NCI-H1417 treated with DMSO at 0.1 percent for 48 hours (cell line): ENCODE results near the gene SNF8.
A peak's percentile ranks its signal among the peaks of the same experiment; 100 is the strongest.

Experiments used
- DNase-seq: peaks from one replicate; lab custom pipeline; 2025; lab: John Stamatoyannopoulos, UW

Gene SNF8

DNA sequence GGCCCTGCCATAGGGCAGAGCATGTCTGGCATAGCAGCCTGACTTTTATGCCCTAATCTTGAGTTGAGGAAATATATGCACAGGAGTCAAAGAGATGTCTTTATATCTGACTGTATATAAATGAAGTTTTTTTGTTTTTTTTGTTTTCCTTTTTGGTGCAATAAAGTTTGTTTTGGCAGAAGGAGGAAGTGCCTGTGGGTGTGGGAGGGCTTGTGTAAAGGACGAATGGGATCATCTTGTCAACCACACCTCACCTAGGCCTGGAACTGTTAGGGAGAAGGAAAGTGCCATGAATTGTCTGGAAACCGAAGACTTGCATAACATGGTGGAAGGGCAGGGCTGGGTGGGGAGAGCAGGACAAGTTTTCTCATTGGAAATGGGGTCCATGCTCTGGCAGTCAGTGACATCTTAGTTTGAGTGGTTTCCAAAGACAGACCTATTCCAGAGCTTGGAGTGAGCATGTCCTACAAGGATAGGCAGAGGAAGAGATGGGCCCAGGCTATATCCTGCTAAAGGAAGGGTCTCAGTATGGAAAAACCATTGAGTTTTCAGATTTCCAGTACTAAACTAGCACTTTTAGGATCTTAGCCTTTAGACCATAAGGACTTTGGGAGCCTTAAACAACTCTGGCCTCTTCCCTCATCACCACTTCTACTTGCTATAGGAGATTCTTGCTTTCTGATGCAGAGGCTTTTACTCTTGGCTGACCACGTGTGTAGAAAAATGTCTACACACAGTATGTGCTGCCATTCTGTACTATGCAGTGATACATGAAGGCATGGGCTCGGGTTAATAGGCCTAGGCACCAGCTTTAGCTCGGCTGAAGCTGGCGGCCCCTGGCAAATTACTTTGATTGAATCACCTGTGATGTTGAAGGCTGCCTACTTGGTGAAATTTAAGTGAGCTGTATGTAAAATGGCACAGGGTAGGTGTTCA, 15.5 kb downstream of the SNF8 start:
- no peak for DNase-seq

DNA sequence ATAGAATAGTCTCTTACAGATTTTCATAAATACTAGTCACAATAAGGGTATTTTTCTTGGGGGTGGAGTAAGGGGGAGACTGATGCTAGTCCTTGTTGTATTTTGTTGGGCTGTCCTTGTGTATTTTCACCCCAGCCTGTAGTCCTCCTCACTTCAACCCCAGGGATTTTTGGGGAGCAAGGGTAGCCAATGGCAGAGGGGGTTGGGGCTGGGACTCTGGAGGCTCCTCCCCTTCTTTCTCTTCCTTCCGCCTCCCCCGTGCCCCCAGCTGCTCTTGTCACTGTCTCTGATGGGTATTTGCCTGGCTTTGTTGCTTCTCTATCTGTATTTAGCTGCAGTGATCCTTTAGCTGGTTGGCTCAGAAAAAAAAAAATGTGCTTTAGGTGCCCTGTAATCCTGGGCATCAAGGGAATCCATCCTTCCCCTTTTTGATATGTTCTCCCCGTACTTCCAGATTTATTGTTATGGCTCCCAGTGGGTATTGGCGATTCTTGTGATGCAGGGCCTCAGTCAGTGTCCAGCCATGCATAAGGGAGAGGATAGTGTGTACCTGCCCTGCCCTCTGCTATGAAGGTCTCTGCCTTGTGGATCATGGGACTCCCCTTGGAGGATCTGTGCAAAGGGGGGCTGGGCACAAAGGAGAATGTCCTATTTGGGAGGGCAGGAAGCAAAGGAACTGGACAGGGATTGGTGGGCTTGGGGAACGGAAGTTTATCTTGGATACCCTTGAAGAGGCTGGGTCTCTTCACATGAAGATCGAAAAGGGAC, 16.5 kb downstream of the SNF8 start:
- no peak for DNase-seq

DNA sequence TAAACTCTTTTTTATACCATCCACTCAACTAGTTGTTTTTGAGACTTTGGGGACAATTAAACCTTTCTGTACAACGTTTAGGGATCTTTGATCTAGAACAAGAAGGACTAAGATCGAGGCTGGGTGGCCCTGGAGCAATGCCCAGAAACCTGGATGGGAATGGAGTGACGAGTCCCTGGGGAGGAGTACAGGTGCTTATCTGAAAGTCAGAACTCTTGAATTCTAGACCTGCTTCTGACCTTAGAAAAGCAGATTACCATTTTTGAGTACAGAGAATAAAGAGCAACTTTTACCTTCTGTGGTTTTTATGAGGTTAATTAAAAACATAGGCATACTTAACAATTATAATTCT, 18.7 kb downstream of the SNF8 start:
- DNase-seq, result no peak

DNA sequence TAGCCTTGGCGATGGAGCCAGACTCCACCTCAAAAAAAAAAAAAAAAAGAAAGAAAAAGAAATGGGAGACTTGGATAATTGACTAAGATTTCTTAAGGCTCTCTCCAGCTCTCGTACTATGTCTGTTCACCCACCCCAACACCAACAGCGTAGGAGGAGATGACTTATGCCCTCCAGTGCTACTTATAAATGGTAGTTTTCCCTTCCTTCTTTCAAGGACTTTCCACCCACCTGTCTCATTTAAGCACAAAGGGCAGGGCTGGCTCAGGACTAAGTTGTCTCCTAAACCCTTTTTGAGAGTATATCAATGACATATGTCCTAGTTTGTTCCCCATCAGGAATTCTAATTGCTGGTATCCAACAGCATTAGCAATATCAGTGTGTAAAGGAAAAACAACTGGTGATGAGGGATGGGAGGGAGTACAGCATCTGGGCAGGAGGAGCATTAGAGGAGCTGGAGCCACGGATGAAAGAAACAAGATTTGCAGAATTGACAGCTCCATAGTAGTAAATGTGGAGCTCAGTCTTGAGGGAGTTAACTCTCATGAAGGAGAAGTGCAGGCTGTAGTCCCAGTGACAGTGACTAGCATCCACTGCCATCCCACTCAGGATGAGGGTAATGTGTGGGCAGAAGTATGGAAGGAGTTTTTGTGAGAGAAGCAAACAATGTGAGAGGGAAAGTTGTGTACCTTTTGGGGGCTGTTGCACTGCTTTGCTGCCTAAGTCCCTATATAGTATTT, 19.2 kb downstream of the SNF8 start:
- DNase-seq, result no peak

DNA sequence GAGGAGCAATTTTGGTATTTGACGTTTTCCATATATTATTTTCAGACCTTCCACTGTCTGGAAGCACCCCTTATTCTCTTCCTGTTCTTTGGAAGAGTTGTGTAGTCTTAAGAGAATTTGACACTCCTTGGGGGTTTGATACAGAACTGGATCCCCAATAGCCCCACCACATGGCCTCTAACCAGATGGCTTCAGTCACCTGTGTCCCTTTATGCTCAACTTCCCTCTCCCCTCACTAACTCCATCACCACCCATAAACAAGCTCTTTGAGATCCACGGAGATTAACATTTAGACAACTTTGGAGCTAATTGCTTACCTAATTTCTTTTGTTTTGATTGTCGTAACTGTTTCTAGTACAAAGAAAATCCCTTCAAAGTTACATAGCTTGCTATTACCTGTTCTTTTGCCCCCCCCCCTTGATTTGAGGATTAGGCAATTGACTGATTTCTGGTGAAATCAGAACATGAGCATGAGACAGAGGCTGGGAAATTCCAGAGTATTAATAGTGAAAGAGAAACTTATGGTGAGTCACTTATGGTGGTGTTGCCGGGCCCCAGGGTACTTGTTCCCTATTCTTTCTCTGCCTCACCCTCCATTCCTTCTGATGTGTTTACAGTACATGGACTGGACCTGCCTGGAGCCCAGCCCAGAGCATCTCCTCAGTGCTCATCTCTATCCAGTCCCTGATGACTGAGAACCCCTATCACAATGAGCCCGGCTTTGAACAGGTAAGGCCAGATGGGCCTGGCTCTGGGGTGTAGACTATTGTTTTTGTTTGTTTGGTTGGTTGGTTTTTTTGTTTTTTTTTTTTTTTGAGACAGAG, 29.0 kb downstream of the SNF8 start:
- DNase-seq, result no peak

DNA sequence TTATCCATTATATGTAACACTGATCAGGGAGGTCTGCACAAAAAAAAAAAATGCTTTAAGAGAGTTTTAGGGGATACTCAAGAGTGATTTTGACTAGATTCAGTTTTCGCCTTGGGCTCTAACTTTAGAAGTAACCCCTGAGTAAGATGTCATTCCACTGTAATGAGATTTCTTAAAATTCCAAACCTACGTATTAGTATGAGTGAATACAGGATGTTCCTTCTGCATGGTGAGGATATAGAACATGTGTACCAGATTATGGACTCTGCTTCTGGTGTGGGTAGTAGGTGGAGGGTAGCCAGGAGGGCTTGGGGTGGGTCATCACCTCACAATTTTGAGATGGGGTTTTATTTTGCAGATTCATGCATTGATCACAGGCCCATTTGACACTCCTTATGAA, 32.2 kb downstream of the SNF8 start:
- DNase-seq, result no peak

DNA sequence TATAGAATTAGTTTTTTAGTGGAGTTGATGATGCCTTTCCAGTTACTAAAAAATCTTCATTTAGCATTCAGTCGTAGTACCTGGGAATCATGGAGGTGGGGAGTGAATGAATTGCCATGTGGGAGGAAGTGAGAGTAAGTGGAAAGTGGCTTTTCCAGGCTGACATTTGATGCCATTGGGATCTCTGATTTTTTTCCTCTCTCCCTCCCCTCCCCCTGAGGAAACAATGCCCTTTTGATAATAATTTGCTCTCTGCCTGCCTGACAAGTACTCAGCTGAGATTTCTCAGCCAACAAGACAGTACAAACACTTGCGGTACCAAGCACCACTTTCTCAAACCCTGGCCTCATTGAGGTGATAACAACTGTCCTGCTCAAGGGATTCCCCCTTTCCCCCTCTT, 34.3 kb downstream of the SNF8 start:
- DNase-seq, result no peak

DNA sequence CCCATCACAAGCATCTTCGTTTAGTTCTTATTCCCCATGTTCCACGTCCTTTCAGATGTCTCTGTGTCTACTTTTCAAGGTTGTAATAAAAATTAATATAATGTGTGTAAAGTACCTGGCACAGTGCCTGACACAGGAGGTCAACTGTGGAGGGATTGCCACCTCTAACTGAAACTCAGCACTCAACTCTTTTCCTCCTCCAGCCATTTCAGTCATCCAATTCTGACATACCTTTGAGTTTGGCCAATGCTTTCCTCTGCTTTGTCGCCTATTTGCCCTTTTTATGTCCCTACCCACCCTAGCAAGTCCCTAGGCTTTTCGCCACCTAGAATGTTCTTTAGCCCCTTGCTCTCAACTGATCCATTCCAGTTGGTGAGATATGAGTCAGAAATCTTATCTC, 34.9 kb downstream of the SNF8 start:
- no peak for DNase-seq

DNA sequence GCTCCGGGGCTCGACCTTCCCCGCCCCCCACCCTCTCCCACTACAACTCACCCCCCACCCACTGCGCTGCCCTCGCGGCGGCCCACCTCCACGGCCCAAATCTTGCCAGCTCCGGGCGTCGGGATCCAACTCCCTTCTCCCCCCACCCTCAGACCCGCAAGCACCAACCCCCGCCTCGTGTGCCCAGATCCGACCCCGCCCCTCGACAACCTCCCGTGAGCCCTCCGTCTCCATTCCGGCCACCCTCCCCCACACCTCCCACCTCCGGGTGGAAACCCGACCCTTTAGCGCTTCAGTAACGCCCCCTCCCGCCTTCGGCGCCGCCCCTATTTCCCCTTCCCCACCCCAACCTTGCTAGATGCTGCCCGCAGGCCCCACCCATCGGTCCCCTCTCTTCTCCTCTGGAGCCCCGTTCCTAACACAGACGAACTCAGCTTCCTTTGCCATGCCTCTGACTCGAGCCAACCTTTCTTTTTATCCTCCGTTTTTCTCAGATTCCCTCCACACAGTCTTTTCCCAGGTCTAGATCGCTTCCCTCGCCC, 35.7 kb downstream of the SNF8 start:
- no peak for DNase-seq

DNA sequence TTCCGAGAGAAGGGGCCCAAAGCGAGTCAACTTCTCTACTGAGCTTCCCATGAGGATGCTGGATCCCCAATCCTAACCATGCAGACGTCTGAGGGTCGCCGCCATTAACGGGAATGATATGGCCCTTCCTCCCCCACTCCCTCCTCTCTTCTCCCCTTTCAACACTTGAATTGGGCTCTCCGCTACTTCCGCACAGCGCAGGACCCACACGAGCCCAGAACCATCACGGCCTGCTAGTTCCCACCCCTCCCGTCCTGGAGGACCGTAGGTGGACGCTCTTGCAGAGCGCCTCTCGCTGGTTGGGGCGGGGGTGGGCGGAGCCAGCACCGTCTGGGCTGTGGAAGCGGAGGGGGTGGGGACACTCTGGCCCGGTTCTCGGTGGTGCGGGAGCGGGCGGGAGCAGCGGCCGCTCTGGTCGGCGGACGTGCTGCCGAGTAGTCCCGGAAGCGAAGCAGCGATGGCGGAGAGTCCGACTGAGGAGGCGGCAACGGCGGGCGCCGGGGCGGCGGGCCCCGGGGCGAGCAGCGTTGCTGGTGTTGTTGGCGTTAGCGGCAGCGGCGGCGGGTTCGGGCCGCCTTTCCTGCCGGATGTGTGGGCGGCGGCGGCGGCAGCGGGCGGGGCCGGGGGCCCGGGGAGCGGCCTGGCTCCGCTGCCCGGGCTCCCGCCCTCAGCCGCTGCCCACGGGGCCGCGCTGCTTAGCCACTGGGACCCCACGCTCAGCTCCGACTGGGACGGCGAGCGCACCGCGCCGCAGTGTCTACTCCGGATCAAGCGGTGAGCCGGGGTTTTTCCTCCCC, 36.4 kb downstream of the SNF8 start, which contains the start of gene UBE2Z:
Gene UBE2Z, plus strand, starts transcription at position 361 of the 797 bp plus-strand sequence. Its CDS starts 97 bp downstream, at position 458.
- peak; percentile 66 for DNase-seq

DNA sequence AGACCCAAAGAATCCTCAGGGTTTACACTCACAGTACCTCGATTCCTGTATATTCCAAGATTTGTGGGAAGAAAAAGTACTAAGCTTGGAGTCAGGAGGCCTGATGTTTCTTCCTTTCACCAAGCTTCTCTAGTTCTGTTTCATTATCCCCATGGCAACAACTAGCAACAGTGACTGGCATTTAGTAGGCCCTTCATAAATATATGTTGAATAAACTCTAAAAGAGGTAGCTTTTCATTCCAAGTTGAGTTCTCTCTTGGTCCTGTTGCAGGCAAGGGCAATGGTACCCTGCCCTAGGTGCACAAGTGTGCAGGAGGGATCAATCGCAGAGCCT, 37.0 kb downstream of the SNF8 start:
- DNase-seq, result no peak

DNA sequence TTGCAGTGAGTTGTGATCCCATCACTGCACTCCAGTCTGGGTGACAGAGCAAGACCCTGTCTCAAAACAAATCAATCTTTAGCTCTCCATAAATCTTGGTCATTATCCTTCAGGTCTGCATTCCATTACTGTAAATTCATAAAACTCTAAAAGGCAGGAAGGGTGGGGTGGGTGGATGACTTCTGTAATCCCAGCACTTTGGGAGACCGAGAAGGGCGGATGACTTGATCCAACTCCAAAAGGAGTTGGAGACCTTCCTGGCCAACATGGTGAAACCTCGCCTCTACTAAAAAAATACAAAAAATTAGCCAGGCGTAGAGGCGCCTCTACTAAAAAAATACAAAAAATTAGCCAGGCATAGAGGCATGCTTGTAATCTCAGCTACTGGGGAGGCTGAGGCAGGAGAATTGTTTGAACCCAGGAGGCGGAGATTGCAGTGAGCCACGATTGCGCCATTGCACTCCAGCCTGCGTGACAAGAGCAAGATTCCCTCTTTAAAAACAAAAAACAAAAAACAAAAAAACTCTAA, 38.6 kb downstream of the SNF8 start:
- no peak for DNase-seq

DNA sequence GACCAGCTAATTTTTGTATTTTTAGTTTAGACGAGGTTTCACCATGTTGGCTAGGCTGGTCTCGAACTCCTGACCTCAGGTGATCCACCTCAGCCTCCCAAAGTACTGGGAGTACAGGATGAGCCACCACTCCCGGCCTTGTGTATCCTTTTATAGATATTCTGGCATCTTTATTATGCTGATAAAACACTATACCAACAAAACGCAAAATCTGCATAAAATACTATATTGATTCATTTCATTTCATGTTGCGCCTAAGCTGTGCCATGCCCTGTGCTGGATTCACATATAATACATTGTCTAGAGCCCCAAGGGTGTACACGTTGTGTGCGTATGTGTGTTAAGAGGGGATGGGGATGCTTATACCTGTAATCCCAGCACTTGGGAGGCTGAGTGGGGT, 40.2 kb downstream of the SNF8 start:
- DNase-seq, result no peak

DNA sequence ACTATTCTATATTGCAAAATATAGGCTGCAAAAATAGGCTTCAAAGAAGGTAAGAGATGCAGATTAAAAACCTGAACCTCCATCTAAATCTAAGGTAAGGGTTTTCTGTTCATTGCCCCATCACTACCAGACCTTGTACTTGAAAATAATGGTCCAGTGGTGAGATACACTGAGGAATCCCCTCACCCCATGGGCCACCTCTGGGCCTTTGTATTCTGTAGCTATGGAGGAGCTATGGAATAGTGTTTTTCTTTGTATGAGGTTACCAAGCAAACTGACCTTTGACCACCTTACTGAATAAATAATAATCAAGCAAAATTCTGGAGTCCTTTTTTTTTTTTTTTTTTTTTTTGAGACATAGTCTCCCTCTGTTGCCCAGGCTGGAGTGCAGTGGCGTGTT, 41.2 kb downstream of the SNF8 start:
- no peak for DNase-seq

DNA sequence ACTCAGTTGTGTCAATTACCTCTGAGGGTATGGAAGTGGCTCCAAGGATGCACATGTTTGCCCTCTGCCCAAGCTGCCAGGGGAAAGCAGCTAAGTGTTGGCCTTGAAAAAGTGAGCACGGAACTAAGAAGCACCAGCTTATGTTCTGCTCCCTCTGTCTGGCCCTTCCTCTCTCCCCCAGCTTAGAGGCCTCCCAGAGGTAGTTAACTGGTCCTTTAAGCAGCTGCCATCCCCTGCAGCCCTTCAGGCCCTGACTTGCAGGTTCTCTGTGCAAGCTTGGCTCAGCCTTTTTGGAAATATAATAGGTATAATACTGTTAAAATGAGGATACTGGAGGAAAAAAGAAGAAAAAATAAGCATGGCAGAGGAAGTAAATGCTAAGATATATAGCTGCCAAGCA, 43.4 kb downstream of the SNF8 start:
- no peak for DNase-seq

DNA sequence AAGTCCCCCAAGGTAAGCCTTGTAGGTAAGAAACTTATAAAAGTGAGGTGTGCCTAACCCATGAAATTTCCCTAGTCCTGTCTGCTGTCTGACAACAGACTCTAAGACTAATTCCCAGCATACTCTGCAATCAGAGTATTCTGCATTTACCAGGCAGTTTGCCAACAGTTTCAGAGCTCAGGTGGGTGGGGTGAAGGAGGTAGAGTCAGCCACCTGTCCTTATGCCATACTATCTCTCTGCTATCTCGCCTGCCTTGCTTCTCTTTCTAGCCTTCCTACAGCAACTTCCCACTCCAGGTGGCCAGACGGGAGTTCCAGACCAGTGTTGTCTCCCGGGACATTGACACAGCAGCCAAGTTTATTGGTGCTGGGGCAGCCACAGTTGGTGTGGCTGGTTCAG, 49.8 kb downstream of the SNF8 start:
- DNase-seq, result no peak

DNA sequence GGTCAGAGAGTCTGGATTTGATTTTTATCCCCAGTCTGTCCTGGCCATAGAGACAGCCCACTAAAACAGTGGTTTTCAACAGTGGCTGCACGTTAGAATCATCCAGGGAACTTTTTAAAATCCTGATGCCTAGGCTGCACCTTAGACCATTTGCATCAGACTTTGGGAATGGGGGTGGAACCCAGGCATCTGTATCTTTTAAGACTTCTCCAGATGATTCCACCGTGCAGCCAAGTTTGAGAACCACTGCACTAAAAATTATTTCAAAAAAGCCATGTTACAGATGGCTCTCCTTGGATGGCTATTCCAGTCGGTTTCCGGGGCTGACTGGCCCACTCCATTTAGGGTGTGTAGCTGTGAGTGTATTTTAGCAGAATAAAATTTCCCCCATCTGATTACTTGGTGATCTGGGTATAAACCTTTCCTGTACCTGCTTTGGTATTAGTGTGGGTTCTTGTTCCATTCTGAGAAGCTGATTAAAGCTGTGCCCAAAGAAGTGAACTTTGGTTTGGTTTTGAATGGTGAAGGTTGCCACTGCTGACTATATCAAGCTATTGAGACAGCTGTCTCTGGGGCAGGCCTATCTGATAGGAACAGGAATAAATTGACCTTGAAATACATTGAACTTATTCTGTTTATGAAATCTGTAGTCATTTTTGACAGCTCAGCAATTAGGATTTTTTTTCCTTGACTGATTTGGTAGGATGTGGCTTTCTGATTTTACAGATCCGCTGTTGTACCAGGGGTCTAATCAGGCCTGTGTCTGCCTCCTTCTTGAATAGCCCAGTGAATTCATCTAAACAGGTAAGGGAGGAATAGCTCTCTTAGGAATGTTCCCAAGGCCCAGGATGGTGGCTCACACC, 50.8 kb downstream of the SNF8 start:
- DNase-seq, result no peak

DNA sequence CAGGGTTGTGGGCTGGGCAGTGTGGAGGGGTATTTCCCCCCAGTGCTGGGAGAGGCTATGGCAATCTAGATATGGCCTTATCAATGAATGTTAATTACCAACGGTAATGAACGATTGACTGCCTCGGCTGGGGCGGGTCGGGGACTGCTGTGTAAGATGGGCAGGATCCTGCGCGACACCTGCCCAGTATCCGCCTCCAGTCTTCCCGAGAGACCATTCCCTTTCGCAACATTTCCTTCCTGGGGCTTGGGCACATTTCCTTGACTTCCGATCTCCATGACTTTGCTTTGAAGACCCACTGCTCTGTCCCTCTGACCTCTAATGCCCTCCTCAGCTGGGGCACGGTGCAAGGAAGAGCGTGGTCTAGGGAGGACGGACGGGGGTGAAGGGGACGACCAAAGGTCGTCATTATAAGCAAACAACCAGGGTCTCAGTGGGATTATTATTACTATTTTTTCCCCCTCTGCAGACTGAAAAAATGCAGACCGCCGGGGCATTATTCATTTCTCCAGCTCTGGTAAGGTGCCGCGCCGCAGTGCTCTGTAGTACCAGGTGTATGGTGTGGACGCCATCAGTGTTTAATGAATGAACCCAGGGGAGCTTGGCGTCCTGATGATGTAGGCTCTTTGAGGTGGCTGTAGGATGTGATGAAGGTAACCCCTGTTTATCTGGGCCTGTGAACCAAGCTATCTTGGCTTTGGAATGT, 51.5 kb downstream of the SNF8 start:
- DNase-seq, result no peak

DNA sequence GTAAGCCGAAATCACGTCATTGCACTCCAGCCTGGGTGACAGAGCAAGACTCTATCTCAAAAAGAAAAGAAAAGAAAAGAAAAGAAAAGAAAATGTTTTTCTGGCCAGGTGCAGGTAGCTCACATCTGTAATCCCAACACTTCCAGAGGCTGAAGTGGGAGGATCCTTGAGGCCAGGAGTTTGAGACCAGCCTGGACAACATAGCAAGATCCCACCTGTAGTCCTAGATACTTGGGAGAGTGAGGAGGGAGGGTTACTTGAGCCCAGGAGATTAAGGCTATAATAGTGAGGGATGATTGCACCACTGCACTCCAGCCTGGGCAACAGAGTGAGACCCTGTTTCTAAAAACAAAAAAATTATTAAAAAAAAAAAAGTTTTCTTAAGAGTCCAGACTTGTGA, 54.6 kb downstream of the SNF8 start:
- DNase-seq, result no peak
